RWPE2 (cell line): Measurements from ENCODE around the gene PLD5.
"Not testable (repeated sequence)": the region's sequence is repeated elsewhere in the genome, so short reads cannot be mapped to it uniquely, and the experiment has no call there.

Source experiments
- ATAC-seq: fragments of 200-7000 bp; cut with Tn5 transposase; 3 replicates; pipeline ENCODE4 v1.9.1; 2021; ENCODE audit warnings: low read depth
- DNase-seq: peaks from one replicate; pipeline ENCODE4 v3.0.0-alpha.2; 2020; ENCODE audit warnings: low spot score
- H3K27ac ChIP-seq: fragments of 450-650 bp; 2 replicates; pipeline ENCODE4 v1.5.1; 2017; ENCODE audit warnings: mild to moderate bottlenecking; ENCODE audit not compliant: poor library complexity, severe bottlenecking
- H3K27me3 ChIP-seq: fragments of 250-450 bp; sonication (Bioruptor Pico); 2 replicates; pipeline ENCODE4 v1.5.1; 2021; ENCODE audit warnings: mild to moderate bottlenecking, moderate library complexity; ENCODE audit not compliant: insufficient read depth, poor library complexity, severe bottlenecking
- H3K36me3 ChIP-seq: fragments of 250-450 bp; sonication (Bioruptor Pico); 2 replicates; pipeline ENCODE4 v1.5.1; 2020; ENCODE audit warnings: low read depth, mild to moderate bottlenecking, moderate library complexity
- H3K4me1 ChIP-seq: fragments of 250-450 bp; sonication (Bioruptor Pico); 2 replicates; pipeline ENCODE4 v1.5.1; 2021; ENCODE audit warnings: mild to moderate bottlenecking, moderate library complexity; ENCODE audit not compliant: insufficient read depth, poor library complexity, severe bottlenecking
- H3K4me3 ChIP-seq: fragments of 250-450 bp; sonication (Bioruptor Pico); 2 replicates; pipeline ENCODE4 v1.5.1; 2021; ENCODE audit warnings: mild to moderate bottlenecking, moderate library complexity; ENCODE audit not compliant: severe bottlenecking
- H3K9me3 ChIP-seq: fragments of 250-450 bp; sonication (Bioruptor Pico); 2 replicates; pipeline ENCODE4 v1.5.1; 2021; ENCODE audit warnings: mild to moderate bottlenecking, moderate library complexity; ENCODE audit not compliant: severe bottlenecking
- TF ChIP-seq, protein P1 (sequence below): fragments of 450-650 bp; IDR thresholded peaks from one replicate; pipeline ENCODE4 v1.5.1; 2017; ENCODE audit warnings: mild to moderate bottlenecking, moderate library complexity; ENCODE audit not compliant: poor library complexity, severe bottlenecking

PLD5 gene

GRCh38 chr1:242081446-242081845 lies 443.1 kb downstream of the PLD5 start:
- H3K27ac ChIP-seq: no peak overlapping the region
- no peaks in the 10 kb centered on the region for H3K36me3 ChIP-seq
- no peak for DNase-seq
- H3K4me3 ChIP-seq: no peak overlapping the region
- H3K27me3 ChIP-seq: no peaks in the 10 kb centered on the region
- H3K9me3 ChIP-seq: no peaks in the 10 kb centered on the region
- no peaks in the 10 kb centered on the region for H3K4me1 ChIP-seq
- TF ChIP-seq, protein P1, sequence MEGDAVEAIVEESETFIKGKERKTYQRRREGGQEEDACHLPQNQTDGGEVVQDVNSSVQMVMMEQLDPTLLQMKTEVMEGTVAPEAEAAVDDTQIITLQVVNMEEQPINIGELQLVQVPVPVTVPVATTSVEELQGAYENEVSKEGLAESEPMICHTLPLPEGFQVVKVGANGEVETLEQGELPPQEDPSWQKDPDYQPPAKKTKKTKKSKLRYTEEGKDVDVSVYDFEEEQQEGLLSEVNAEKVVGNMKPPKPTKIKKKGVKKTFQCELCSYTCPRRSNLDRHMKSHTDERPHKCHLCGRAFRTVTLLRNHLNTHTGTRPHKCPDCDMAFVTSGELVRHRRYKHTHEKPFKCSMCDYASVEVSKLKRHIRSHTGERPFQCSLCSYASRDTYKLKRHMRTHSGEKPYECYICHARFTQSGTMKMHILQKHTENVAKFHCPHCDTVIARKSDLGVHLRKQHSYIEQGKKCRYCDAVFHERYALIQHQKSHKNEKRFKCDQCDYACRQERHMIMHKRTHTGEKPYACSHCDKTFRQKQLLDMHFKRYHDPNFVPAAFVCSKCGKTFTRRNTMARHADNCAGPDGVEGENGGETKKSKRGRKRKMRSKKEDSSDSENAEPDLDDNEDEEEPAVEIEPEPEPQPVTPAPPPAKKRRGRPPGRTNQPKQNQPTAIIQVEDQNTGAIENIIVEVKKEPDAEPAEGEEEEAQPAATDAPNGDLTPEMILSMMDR: no peak
- no peak for ATAC-seq

DNA sequence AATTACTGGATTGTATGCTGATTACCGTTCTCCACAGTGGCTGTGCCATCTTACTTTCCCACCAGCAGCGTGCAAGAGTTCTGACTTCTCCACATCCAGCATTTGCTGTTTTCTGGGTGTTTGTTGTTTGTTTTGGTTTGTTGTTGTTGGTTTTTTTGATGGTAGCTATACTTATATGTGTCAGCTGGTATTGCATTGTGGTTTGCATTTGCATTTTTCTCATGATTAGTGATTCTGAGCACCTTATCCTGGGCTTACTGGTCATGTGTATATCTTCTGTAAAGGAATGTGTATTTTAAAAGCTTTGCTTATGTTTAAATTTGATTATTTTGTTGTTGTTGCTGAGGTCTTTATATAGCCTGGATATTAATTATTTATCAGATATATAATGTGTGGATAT lies 458.7 kb downstream of the PLD5 start:
- no peak overlapping the region for H3K4me3 ChIP-seq
- no peaks in the 10 kb centered on the region for H3K4me1 ChIP-seq
- DNase-seq (no peak), ATAC-seq (no peak)
- H3K27me3 ChIP-seq: peaks cover 10% of the 10 kb centered on the region
- no peak overlapping the region for H3K27ac ChIP-seq
- H3K36me3 ChIP-seq: no peaks in the 10 kb centered on the region
- H3K9me3 ChIP-seq: no peaks in the 10 kb centered on the region
- TF ChIP-seq, protein P1: no peak

GRCh38 chr1:242062271-242062670 lies 462.2 kb downstream of the PLD5 start:
- Histone ChIP-seq H3K4me1 (no peaks in the 10 kb centered on the region), H3K4me3 (no peak overlapping the region), H3K27me3 (no peaks in the 10 kb centered on the region), H3K27ac (no peak overlapping the region), H3K36me3 (no peaks in the 10 kb centered on the region), H3K9me3 (no peaks in the 10 kb centered on the region)
- no peak for DNase-seq
- TF ChIP-seq, protein P1: no peak
- ATAC-seq: no peak

GRCh38 chr1:242059976-242060375 lies 464.5 kb downstream of the PLD5 start:
- no peak overlapping the region for H3K4me3 ChIP-seq
- H3K36me3 ChIP-seq: no peaks in the 10 kb centered on the region
- ATAC-seq: no peak
- TF ChIP-seq, protein P1: no peak
- H3K27ac ChIP-seq: no peak overlapping the region
- no peaks in the 10 kb centered on the region for H3K4me1 ChIP-seq
- DNase-seq: no peak
- no peaks in the 10 kb centered on the region for H3K27me3 ChIP-seq
- no peaks in the 10 kb centered on the region for H3K9me3 ChIP-seq

DNA sequence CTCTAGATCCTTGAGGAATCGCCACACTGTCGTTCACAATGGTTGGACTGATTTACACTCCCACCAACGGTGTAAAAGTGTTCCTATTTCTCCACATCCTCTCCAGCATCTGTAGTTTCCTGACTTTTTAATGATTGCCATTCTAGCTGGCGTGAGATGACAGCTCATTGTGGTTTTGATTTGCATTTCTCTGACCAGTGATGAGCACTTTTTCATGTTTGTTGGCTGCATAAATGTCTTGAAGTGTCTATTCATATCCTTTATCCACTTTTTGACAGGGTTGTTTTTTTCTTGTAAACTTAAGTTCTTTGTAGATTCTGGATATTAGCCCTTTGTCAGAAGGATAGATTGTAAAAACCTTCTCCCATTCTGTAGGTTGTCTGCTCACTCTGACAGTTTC lies 465.9 kb downstream of the PLD5 start:
- H3K27ac ChIP-seq, H3K27me3 ChIP-seq, H3K4me1 ChIP-seq, ATAC-seq, H3K4me3 ChIP-seq, DNase-seq, H3K9me3 ChIP-seq, H3K36me3 ChIP-seq: not testable (repeated sequence)

DNA sequence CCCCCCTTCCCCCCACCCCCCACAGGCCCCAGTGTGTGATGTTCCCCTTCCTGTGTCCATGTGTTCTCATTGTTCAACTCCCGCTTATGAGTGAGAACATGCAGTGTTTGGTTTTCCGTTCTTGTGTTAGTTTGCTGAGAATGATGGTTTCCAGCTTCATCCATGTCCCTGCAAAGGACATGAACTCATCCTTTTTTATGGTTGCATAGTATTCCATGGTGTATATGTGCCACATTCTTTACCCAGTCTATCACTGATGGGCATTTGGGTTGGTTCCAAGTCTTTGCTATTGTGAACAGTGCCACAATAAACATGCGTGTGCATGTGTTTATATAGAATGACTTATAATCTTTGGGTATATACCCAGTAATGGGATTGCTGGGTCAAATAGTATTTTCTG lies 466.3 kb downstream of the PLD5 start:
- ATAC-seq: not testable (repeated sequence)

More for the DNA sequence above, 466.3 kb downstream of the PLD5 start:
- H3K27ac ChIP-seq, H3K9me3 ChIP-seq, H3K36me3 ChIP-seq, H3K4me1 ChIP-seq, DNase-seq, H3K4me3 ChIP-seq, H3K27me3 ChIP-seq: not testable (repeated sequence)
